ENCODE results near the gene TEC. TPM values are rescaled to one million over a fixed set of nuclear protein-coding genes. Genes with fewer than 3 reads are reported as not detected.
A peak's percentile ranks its signal among the peaks of the same experiment; 100 is the strongest.

The TEC gene
- polyA plus RNA-seq, 1 donor from 2014 or later: 4.0 TPM

DNA sequence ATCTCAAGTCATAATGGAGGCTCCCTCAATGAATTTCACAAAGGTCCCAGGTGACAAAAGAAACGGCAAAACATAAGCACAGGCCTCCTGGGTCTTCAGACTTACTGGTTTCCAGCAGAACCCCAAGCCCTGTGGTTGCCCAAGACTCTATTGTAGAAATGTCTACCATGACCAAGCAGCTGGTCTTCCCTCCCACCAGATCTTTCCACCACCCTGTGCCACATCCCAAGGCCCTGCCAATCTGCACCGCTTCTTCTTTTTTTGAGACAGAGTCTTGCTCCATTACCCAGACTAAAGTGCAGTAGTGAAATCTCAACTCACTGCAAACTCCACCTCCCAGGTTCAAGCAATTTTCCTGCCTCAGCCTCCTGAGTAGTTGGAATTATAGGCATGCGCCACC lies 112.4 kb downstream of the TEC start:
- H3K36me3 Mint-ChIP-seq: peaks cover 39% of the 10 kb centered on the region
- H3K9me3 Mint-ChIP-seq: peaks cover 5 to 27% (median 12%) of the 10 kb centered on the region in 3 donors
- H3K27ac Mint-ChIP-seq: peak overlapping the region in 1 of 3 donors; percentile 14
- H3K27me3 Mint-ChIP-seq: no peaks in the 10 kb centered on the region
- no peak overlapping the region for H3K4me3 Mint-ChIP-seq
- no peaks in the 10 kb centered on the region for H3K4me1 Mint-ChIP-seq

DNA sequence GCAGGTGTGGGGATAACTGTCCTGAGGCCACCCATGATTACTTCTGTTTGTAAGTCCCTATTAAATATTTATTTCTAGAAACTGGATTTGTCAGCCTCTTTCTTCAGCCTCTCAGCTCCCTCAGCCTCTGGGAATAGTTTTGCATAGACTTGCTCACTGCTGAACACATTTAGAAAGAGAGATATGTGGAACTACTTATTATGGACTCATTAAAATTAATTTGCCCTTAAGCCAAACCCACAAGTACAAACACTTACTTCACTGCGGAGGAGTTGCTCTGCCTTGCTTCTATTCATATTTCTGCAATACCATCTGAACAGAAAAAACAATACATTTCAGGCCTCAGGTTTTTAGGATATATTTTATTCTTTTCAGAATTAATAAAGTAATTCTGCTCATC lies 113.2 kb downstream of the TEC start:
- Mint-ChIP-seq H3K27me3 (no peaks in the 10 kb centered on the region), H3K4me3 (no peak overlapping the region), H3K4me1 (no peaks in the 10 kb centered on the region), H3K9me3 (peaks cover 5 to 27% (median 12%) of the 10 kb centered on the region in 3 donors), H3K36me3 (peaks cover 37% of the 10 kb centered on the region), H3K27ac (no peak overlapping the region)

DNA sequence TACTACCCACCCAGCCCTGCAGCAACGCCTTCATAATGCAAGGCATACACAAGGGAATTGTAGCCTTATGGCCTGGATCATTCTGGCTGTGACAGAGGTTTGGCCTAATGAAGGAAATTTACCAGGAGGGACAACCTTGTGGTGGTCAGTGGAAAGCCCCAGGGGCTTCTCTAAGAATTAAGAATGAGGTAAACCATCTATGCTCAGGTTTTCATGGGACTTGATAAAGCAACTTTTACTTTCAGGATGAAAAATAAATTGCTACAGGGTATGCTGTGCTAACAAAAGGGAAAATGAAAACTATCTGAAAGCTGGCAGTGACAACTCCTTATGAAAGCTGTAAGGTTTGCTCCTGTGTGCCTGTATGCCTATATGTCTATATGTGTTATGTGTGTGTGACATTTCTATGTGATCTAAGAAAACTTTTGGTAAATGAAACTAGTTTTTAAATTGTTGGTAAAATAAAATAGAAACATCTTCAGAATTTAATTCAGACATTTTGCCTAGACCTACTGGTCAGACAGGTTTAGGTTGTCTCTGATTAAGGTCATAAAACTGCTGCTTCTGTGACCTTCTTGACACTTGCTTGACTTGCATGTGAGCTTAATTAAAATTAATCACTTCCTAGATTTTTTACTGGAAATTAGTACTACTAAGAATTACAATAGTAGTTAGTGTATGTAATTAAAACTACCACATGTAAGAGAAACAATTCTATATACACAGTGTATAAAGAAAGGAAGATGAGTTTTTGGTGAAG lies 115.7 kb downstream of the TEC start:
- Mint-ChIP-seq H3K9me3 (peaks cover 5 to 27% (median 12%) of the 10 kb centered on the region in 3 donors), H3K27ac (peak overlapping the region in 1 of 3 donors; percentile 91), H3K4me3 (no peak overlapping the region), H3K27me3 (no peaks in the 10 kb centered on the region), H3K4me1 (no peaks in the 10 kb centered on the region), H3K36me3 (peaks cover 35% of the 10 kb centered on the region)

DNA sequence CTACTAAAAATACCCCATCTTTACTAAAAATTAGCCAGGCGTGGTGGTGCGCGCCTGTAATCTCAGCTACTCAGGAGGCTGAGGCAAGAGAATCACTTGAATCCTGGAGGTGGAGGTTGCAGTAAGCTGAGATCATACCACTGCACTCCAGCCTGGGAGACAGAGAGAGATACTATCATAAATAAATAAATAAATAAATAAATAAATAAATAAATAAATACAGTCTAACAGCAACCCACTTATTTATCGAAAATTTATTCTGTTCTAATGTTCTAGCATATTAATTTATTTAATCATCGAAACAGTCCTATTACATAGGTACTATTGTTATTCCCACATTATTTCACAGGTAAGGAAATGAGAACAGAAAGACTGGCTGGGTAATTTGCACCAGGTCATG lies 117.4 kb downstream of the TEC start:
- Mint-ChIP-seq H3K4me3 (no peak overlapping the region), H3K27ac (no peak overlapping the region), H3K9me3 (peaks cover 3 to 27% (median 12%) of the 10 kb centered on the region in 3 donors), H3K36me3 (peaks cover 28% of the 10 kb centered on the region), H3K27me3 (no peaks in the 10 kb centered on the region), H3K4me1 (no peaks in the 10 kb centered on the region)

DNA sequence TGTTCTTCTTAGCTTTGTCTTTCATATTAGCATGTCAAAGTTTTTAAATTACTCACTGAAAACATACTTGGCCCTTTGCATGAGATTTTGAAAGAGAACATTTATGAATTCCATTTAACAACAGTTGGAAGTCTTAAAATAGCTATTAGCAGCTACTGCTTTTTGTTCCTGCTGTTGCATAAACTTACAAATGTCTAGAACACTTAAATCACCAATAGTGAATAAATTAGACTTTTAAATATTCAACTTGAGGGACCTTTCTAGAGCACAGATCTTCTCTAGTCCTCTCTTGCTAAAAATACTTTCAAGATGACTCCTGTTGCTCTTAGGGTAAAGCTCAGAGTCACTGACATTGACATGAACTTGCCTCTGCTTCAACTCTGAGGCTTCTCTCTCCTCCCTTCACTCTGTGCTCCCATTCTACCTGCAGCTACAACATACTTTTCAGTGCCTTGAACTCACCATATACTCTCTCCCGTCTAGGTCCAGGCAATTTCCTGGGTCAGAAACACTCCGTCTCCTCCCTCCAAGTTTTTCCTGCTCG lies 119.7 kb downstream of the TEC start:
- peaks cover 0 to 14% (median 7%) of the 10 kb centered on the region in 3 donors for H3K9me3 Mint-ChIP-seq
- H3K27ac Mint-ChIP-seq: no peak overlapping the region
- H3K4me3 Mint-ChIP-seq: no peak overlapping the region
- H3K27me3 Mint-ChIP-seq: no peaks in the 10 kb centered on the region
- H3K4me1 Mint-ChIP-seq: no peaks in the 10 kb centered on the region
- peaks cover 9% of the 10 kb centered on the region for H3K36me3 Mint-ChIP-seq

DNA sequence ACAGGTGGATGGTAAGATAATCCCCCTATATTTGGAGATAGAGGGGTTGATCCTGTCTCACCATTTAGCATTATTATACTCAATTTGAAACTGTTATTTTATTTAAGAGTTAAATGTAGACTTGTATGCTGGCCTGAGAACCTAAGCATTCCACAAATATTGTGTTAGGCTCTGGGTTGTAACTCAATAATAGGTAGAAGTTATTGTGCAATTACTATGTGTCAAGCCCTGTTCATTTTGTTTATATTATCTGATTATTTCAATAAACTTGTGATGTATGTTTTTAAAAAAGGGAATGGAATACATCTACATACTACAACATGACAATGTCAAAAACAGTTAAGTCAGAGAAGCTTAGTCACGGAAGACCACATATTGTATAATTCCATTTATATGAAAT lies 122.0 kb downstream of the TEC start:
- Mint-ChIP-seq H3K4me1 (no peaks in the 10 kb centered on the region), H3K9me3 (no peaks in the 10 kb centered on the region), H3K4me3 (no peak overlapping the region), H3K27ac (no peak overlapping the region), H3K36me3 (no peaks in the 10 kb centered on the region), H3K27me3 (no peaks in the 10 kb centered on the region)

DNA sequence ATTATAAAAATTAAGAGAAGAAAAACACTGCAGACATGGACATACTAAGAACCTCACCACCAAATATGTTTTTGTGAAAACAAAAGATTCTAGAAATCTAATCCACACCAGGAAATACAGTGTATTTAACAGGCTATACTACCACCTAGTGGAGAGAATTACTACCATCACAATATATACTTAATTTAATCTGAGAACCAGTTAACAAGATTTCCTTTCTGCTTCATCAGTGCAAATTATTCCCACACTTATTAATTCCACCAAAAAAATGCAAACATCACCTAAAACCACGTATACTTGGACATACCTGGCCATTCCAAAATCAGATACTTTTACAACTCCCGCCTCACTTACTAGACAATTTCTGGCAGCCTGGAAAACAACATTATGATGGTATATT lies 128.6 kb downstream of the TEC start:
- H3K36me3 Mint-ChIP-seq: peaks cover 8% of the 10 kb centered on the region
- peak overlapping the region in 2 of 3 donors; percentile 5 to 74 for H3K27ac Mint-ChIP-seq
- peaks cover 20 to 29% (median 27%) of the 10 kb centered on the region in 3 donors for H3K4me1 Mint-ChIP-seq
- no peak overlapping the region for H3K4me3 Mint-ChIP-seq
- H3K9me3 Mint-ChIP-seq: no peaks in the 10 kb centered on the region
- H3K27me3 Mint-ChIP-seq: no peaks in the 10 kb centered on the region

DNA sequence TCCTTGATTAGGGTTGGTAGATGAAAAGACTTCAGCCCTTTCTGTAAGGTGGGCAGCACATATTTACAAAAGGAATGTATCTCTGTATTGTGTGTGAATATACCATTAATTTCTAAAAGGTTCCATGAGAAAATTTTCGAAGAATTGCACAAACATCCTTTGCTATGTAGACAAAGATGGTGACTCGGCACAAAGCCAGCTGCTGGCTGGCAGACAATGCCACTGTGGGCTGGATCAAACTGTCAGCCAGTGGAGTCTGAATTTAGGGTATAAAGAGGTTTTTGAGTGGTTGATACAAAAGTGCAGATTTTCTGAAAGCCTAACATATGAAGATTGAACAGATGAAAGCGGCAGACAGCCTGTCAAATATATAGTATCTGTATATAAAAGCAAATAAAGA lies 129.9 kb downstream of the TEC start:
- Mint-ChIP-seq H3K4me3 (peak overlapping the region in 1 of 4 donors; percentile 70), H3K27ac (peak overlapping the region in 1 of 3 donors; percentile 0), H3K9me3 (no peaks in the 10 kb centered on the region), H3K4me1 (peaks cover 20 to 29% (median 27%) of the 10 kb centered on the region in 3 donors), H3K27me3 (no peaks in the 10 kb centered on the region), H3K36me3 (peaks cover 13% of the 10 kb centered on the region)

DNA sequence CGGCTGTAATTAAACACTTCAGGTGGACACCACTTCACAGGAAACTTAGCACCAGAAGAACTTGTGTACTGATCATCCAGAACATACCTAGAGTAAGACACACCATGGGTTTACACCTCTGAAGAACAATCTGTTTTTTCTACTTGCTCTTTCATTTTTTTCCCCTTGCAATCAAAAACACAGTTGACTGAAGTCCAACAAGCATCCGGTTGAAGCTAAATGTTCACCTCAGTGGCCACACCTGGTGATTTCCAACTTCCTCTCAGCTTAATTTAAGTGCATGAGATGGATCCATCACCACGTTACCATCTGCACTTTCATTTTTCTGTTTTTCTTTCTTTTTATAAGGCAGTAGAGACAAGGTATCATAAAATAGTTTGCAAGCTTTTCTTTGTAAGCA lies 130.7 kb downstream of the TEC start:
- peaks cover 20 to 29% (median 27%) of the 10 kb centered on the region in 3 donors for H3K4me1 Mint-ChIP-seq
- peak overlapping the region; percentile 3 to 88 (median 18) for H3K27ac Mint-ChIP-seq
- H3K9me3 Mint-ChIP-seq: no peaks in the 10 kb centered on the region
- peaks cover 14% of the 10 kb centered on the region for H3K36me3 Mint-ChIP-seq
- no peaks in the 10 kb centered on the region for H3K27me3 Mint-ChIP-seq
- H3K4me3 Mint-ChIP-seq: peak overlapping the region in 3 of 4 donors; percentile 3 to 69 (median 17)

DNA sequence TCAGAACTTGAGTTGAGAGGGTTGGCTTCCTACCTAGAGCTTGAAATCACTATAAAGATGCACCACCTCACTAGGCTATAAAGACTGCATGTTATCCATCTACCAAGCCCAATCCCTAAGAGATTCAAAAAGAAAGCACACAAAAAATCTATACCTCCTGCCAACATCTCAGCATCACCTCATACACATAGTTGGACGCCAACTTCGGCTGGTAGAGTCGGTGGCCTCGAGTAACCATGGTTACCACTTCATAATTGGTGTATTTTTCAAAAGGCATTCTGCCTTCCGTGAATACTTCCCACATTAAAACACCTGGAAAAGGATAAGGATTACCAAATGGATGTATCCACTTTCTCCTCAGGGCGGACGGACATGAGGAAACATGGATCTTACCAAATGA lies 131.1 kb downstream of the TEC start:
- no peaks in the 10 kb centered on the region for H3K9me3 Mint-ChIP-seq
- H3K4me3 Mint-ChIP-seq: peak overlapping the region in 3 of 4 donors; percentile 3 to 69 (median 17)

DNA sequence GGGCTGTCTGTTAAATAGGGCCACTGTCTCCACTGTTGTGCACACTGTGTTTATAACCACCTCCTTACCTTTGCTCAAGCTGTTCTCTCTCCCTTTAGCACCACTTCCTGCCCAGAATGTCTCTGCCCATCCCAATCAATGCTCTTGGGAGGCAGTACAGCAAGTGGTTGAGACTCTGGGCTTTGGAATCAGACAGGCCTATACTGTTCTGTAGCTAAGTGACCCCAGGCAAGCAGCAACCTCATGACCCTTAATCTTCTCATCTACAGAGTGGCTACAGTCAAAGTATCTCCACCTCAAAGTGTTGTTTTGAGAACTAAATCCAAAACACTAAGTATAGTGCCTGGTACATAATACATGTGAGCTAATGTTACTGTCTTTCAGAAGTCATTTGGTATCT lies 131.8 kb downstream of the TEC start:
- H3K4me1 Mint-ChIP-seq: peaks cover 20 to 29% (median 27%) of the 10 kb centered on the region in 3 donors
- peaks cover 20% of the 10 kb centered on the region for H3K36me3 Mint-ChIP-seq
- no peaks in the 10 kb centered on the region for H3K27me3 Mint-ChIP-seq
- H3K27ac Mint-ChIP-seq: peak overlapping the region in 2 of 3 donors; percentile 18 to 88
- H3K9me3 Mint-ChIP-seq: no peaks in the 10 kb centered on the region
- H3K4me3 Mint-ChIP-seq: peak overlapping the region in 1 of 4 donors; percentile 3

More for the DNA sequence above, 131.1 kb downstream of the TEC start:
- Mint-ChIP-seq H3K36me3 (peaks cover 18% of the 10 kb centered on the region), H3K27me3 (no peaks in the 10 kb centered on the region), H3K27ac (peak overlapping the region; percentile 3 to 88 (median 18)), H3K4me1 (peaks cover 20 to 29% (median 27%) of the 10 kb centered on the region in 3 donors)

DNA sequence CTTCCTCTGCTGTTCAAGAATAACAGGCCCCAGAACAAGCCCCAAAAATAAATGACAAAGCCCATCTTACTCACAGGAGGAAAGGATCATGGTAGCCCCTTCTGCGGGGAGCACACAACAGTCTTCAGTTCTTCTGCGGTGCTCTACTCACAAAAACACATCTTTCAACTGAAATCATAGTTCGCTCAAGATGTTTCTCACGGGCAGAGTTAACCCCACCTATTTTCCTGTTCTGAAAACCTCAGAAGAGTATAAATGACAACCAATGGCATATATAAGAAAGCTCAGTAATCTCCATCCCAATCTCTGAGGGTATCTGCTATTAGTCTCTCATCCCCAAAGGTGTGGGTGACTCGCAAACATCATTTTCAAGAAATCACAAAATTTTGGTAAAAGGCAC lies 135.6 kb downstream of the TEC start, which contains the start of gene TXK:
TXK (minus strand) TSS at position 170 of the 400 bp plus-strand sequence; CDS start at position 90, 80 bp downstream.
- Mint-ChIP-seq H3K27ac (peak within 1 kb of the TSS in 1 of 3 donors; percentile 89), H3K4me1 (peaks cover 9 to 22% (median 20%) of the 10 kb centered on the region in 3 donors), H3K27me3 (no peaks in the 10 kb centered on the region), H3K36me3 (peaks cover 20% of the 10 kb centered on the region), H3K4me3 (peak within 1 kb of the TSS in 3 of 4 donors; percentile 22 to 76 (median 64)), H3K9me3 (no peaks in the 10 kb centered on the region)

DNA sequence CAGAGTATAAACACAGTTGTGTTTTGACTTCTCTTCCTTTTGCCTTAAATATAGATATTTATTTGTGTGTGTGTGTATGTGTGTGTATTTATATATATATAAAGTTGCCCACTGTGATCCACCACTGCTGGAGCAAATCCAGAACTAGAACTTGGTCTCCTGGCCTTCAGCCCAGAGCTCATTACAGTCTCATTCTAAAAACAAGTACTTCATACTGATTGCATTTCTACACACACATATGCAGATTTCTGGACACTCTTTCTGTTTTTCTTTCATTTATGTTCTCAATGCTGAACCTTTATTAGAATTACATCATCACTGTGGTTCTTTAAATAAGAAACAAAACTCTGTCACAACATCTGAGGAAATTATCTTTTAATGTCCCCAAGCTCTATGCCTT lies 136.0 kb downstream of the TEC start:
- H3K4me1 Mint-ChIP-seq: peaks cover 4 to 18% (median 16%) of the 10 kb centered on the region in 3 donors
- peaks cover 20% of the 10 kb centered on the region for H3K36me3 Mint-ChIP-seq
- H3K4me3 Mint-ChIP-seq: peak overlapping the region in 3 of 4 donors; percentile 22 to 76 (median 64)
- H3K9me3 Mint-ChIP-seq: no peaks in the 10 kb centered on the region
- H3K27me3 Mint-ChIP-seq: no peaks in the 10 kb centered on the region
- peak overlapping the region in 1 of 3 donors; percentile 39 for H3K27ac Mint-ChIP-seq

DNA sequence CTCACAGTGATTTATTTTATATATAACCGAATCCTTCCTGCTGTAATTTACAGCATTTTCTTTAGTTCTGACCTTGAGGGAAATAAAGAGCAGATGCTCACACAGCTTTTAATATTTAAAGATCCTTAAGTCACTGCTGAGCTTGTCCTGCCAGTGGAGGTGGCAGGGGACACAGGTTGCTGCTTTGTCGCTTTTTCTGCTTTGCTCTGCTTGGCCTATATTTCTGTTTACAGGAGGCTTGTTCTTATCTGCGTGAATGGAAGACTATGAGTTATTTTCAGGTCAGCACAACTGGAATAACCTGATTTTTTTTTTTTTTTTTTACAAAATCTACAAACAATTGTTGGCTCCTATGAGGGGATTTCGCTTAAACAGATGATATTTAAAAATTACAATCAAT lies 137.9 kb downstream of the TEC start:
- H3K4me1 Mint-ChIP-seq: peaks cover 5 to 14% (median 6%) of the 10 kb centered on the region in 3 donors
- peaks cover 12% of the 10 kb centered on the region for H3K36me3 Mint-ChIP-seq
- no peak overlapping the region for H3K27ac Mint-ChIP-seq
- no peaks in the 10 kb centered on the region for H3K27me3 Mint-ChIP-seq
- no peaks in the 10 kb centered on the region for H3K9me3 Mint-ChIP-seq
- H3K4me3 Mint-ChIP-seq: peak overlapping the region in 2 of 4 donors; percentile 46 to 72

DNA sequence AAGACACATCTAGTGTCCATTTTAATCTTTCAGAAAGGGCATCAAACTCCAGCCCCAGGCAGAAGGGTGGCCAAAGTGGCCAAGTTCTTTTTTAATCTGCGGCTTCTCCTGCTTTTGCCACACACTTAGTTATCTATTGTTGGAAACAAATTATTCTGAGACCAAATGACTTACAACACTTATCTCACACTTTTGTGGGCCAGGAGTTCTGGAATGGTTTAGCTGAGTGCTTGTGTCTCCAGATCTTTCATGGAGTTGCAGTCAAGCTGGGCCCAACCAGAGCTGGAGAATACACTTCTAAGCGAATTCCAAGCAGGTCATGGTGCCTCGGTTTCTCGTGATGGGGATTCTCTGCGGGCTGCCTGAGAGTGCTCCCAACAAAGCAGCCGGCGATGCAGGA lies 139.5 kb downstream of the TEC start:
- H3K36me3 Mint-ChIP-seq: peaks cover 9% of the 10 kb centered on the region
- H3K4me3 Mint-ChIP-seq: peak overlapping the region in 1 of 4 donors; percentile 49
- peaks cover 5 to 14% (median 6%) of the 10 kb centered on the region in 3 donors for H3K4me1 Mint-ChIP-seq
- H3K27me3 Mint-ChIP-seq: no peaks in the 10 kb centered on the region
- no peak overlapping the region for H3K27ac Mint-ChIP-seq
- no peaks in the 10 kb centered on the region for H3K9me3 Mint-ChIP-seq

Data from IgD-negative memory B cell (primary cell).